Muscle of leg (tissue), 11 donors: ENCODE data around the gene FNIP1. TPM values are rescaled to one million over a fixed set of nuclear protein-coding genes. Genes with fewer than 3 reads are reported as not detected.
"Not testable (repeated sequence)": the region's sequence is repeated elsewhere in the genome, so short reads cannot be mapped to it uniquely, and the experiment has no call there.

Experiments
- DNase-seq: peaks from one replicate; pipeline ENCODE4 v3.0.0; 2013
- H3K27ac ChIP-seq: one replicate; pipeline ENCODE4 v1.5.1; 2013; ENCODE audit warnings: mild to moderate bottlenecking, low read length, control low read depth
- H3K27me3 ChIP-seq: one replicate; pipeline ENCODE4 v1.6.1; 2013; ENCODE audit warnings: low read length; ENCODE audit not compliant: control insufficient read depth, insufficient read depth
- H3K36me3 ChIP-seq: one replicate; pipeline ENCODE4 v1.6.1; 2013; ENCODE audit warnings: low read length; ENCODE audit not compliant: control insufficient read depth, insufficient read depth
- H3K4me1 ChIP-seq: one replicate; pipeline ENCODE4 v1.6.1; 2013; ENCODE audit warnings: low read length; ENCODE audit not compliant: control insufficient read depth, insufficient read depth
- H3K4me3 ChIP-seq: one replicate; pipeline ENCODE4 v1.5.1; 2013; ENCODE audit warnings: low read length, control low read depth
- H3K9me3 ChIP-seq: replicated peaks from 2 replicates; pipeline ENCODE4 v1.6.1; 2013; ENCODE audit warnings: low read depth, low read length; ENCODE audit not compliant: control insufficient read depth
- WGBS: methylation state at CpG from one replicate; pipeline ENCODE4 v1.1.5; 2013; ENCODE audit warnings: missing lambda C conversion rate; ENCODE audit not compliant: insufficient coverage; 5-methylcytosine and 5-hydroxymethylcytosine counted together
- polyA plus RNA-seq, 8 donors: library from polyadenylated mRNA; unstranded; fragments of 120-200 nt; gene quantifications; one replicate each; pipeline versions ENCODE4 v1.2.1 to v1.2.3, GENCODE V29; 2013; ENCODE audit warnings: inconsistent platforms in 1 of 8, low replicate concordance in 1 of 8; ENCODE audit not compliant: insufficient read length in 8 of 8, insufficient read depth in 1 of 8
- total RNA-seq: library from RNA; stranded (reverse); fragments of 120-200 nt; gene quantifications from one replicate; pipeline ENCODE4 v1.2.4, GENCODE V29; 2013

FNIP1 gene
- total and polyA plus RNA-seq, 9 donors: 10.4 to 26.5 (median 12.0) TPM

DNA sequence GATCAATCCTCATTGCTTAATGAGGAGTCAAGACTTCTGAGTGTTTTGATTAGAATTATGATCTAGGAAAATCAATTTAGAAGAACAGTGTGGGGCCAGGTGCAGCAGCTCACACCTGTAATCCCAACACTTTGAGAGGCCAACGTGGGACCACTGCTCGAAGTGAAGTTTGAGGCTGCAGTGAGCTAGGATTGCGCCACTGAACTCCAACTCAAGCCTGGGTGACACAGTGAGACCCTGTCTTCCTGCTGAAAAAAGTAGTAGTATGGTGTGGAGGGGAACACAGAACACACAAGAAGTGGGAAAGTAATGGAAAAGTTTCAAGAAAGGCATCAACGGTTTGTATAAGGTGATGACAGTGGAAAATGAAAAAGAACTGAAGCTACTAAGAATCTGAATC lies 9.1 kb downstream of the FNIP1 start:
- H3K4me1 ChIP-seq: no peaks in the 10 kb centered on the region
- H3K27ac ChIP-seq: no peak overlapping the region
- 80% methylated on average over 3 of the region's 4 CpGs for WGBS
- H3K4me3 ChIP-seq: no peak overlapping the region
- no peaks in the 10 kb centered on the region for H3K36me3 ChIP-seq
- no peak for DNase-seq
- H3K27me3 ChIP-seq: no peaks in the 10 kb centered on the region
- no peaks in the 10 kb centered on the region for H3K9me3 ChIP-seq

DNA sequence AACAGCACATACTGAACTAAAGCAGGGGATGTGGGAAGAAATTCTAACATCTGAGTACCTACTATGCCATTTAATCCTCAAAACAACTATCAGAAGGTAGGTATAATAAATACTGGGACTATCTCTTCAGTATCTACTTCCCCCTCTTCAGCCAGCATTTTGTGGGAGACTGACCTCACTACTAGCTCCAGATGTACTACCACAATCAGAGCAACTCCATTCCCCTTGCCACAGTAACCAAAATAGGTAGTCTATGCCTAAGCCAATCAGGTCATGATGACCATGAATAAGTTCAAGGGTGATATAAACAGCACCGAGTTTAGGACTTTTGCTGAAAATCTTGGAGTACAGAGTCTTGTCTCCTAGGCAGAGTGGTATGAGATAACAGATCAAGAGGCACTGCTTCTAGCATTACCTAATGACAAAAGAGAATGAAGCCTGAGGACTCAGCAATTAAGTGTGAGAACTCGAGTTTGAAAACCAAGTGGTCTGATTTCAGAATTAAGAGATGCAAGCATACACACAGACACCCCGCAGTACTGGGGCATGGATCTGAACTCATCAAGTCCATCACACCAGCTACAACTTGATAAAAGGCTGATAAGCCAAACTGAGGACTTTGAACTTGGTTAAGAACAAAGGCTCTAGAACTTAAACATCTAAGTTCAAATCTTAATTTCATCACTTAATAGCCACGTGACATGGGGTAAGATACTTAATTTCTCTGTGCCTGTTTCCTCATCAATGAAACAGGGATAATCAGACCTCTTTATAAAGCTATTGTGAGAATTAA lies 9.7 kb downstream of the FNIP1 start:
- Histone ChIP-seq H3K4me1 (no peaks in the 10 kb centered on the region), H3K4me3 (no peak overlapping the region), H3K27ac (no peak overlapping the region), H3K27me3 (no peaks in the 10 kb centered on the region), H3K36me3 (peaks cover under 1% of the 10 kb centered on the region), H3K9me3 (no peaks in the 10 kb centered on the region)
- no peak for DNase-seq
- 100% methylated on average over 1 of the region's 4 CpGs for WGBS

DNA sequence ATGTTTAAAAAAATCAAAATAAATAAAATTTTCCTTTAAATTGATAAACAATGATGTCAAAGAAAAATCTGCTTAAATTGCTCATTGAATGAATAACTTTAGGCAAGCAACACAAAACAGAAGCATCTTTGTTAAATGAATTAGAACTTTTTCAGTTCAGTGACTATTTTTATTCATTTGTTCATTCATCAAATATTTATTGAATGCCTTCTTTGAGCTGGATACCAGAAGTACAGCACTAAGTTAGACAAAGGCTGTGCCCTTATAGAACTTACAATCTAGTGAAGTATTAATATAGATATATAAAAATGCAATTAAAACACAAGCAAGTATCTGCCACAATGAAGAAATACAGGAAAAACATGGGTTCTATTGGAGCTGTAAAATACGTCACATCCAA lies 10.8 kb downstream of the FNIP1 start:
- Histone ChIP-seq H3K4me1 (no peaks in the 10 kb centered on the region), H3K27me3 (no peaks in the 10 kb centered on the region)
- no CpG with 5 or more reads among the region's 1 CpG for WGBS

DNA sequence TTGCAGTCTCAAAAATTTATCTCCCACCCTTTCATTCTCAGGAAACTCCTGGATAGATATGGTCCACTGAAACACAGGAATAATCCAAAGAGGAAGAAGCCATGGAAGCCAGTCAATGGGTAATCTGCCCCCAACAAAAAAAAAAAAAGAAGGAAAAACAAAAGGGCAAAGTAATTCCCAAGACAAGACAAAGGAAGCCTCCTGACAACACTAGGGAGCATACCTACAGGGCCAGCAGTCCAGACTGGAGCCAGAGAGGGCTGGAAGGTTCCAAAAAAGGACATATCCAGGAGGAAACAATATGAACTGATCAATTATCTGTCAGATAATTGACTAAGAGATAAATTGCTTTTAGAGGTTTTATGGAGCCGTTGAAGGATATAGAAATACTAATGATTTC lies 12.9 kb downstream of the FNIP1 start:
- no CpG with 5 or more reads among the region's 1 CpG for WGBS
- Histone ChIP-seq H3K36me3 (peaks cover 5% of the 10 kb centered on the region), H3K27ac (no peak overlapping the region), H3K4me1 (no peaks in the 10 kb centered on the region), H3K4me3 (no peak overlapping the region), H3K27me3 (no peaks in the 10 kb centered on the region), H3K9me3 (no peaks in the 10 kb centered on the region)
- no peak for DNase-seq

More for the DNA sequence above, 10.8 kb downstream of the FNIP1 start:
- Histone ChIP-seq H3K4me3 (no peak overlapping the region), H3K36me3 (peaks cover 5% of the 10 kb centered on the region), H3K9me3 (no peaks in the 10 kb centered on the region), H3K27ac (no peak overlapping the region)
- no peak for DNase-seq

DNA sequence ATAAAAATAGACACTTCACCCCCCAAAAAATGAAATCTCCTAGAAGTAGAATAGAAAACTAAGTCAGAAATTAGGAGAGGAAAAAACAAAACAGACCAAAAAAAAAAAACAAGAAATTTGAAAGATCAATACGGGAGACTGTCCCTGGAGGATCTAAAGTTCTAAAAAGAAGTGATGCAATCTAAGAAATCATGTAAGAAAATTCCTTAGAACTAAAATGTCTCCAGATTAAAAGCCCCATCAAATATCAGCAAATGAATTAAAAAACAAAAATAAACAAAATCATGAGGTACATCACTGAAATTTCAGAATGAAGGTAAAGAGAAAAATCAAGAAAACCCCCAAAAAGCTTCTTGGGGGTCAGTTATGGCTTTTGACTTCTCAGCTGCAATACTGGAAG lies 13.5 kb downstream of the FNIP1 start:
- no peak for DNase-seq
- Histone ChIP-seq H3K27ac (no peak overlapping the region), H3K4me3 (no peak overlapping the region), H3K4me1 (no peaks in the 10 kb centered on the region), H3K36me3 (peaks cover 5% of the 10 kb centered on the region), H3K9me3 (no peaks in the 10 kb centered on the region), H3K27me3 (no peaks in the 10 kb centered on the region)
- WGBS: no CpG with 5 or more reads among the region's 1 CpG

DNA sequence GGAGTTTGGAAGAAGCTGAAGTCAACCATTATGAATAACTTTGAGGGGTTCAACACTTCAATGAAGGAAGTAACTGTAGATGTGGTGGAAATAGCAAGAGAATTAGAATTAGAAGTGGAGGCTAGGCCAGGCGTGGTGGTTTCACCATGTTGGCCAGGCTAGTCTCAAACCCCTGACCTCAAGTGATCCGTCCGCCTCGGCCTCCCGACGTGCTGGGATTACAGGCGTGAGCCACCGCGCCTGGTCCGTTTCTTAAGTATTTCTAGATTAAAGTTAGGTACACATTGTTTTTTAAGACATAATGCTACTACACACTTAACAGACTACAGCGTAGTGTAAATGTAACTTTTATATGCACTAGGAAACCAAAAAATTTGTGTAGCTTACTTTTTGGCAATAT lies 14.1 kb downstream of the FNIP1 start:
- Histone ChIP-seq H3K9me3 (no peaks in the 10 kb centered on the region), H3K27me3 (no peaks in the 10 kb centered on the region), H3K4me1 (no peaks in the 10 kb centered on the region), H3K27ac (no peak overlapping the region), H3K36me3 (peaks cover 5% of the 10 kb centered on the region), H3K4me3 (no peak overlapping the region)
- WGBS: no CpG with 5 or more reads among the region's 11 CpGs
- no peak for DNase-seq

DNA sequence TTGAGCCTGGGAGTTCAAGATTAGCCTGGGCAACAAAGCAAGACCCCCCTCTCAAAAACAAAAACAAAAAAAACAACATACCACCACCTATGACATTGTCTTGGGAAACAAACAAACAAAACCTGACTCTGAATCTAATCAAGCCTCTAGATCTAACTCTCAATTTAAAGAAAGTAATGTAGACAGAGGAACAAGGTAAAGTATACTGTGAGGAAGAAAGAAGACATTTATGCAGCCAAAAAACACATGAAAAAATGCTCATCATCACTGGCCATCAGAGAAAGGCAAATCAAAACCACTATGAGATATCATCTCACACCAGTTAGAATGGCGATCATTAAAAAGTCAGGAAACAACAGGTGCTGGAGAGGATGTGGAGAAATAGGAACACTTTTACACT lies 18.7 kb downstream of the FNIP1 start:
- H3K4me1 ChIP-seq, H3K9me3 ChIP-seq, H3K36me3 ChIP-seq, H3K4me3 ChIP-seq, H3K27ac ChIP-seq, DNase-seq, H3K27me3 ChIP-seq: not testable (repeated sequence)
- WGBS: no CpG with 5 or more reads among the region's 1 CpG

DNA sequence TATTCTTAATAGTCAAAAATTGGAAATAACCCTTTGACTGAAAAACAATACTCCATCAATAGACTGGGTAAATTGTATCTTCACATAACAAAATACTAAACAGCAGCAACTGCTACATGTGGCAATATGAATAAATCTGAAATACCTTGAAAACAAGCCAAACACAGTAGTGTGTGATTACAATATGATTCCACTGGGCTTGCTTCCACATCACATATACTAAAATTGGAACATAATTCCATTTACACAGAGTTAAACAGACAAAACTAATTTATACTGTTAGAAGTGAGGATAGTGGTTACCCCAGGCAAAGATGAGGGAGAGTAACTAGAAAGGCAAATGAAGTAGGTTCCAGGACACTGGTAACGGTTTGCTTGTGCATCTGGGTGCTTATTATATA lies 20.4 kb downstream of the FNIP1 start:
- peak; percentile 38 for DNase-seq
- no CpG with 5 or more reads among the region's 1 CpG for WGBS
- H3K4me3 ChIP-seq: no peak overlapping the region
- no peak overlapping the region for H3K27ac ChIP-seq
- no peaks in the 10 kb centered on the region for H3K27me3 ChIP-seq
- no peaks in the 10 kb centered on the region for H3K9me3 ChIP-seq
- H3K36me3 ChIP-seq: no peaks in the 10 kb centered on the region
- no peaks in the 10 kb centered on the region for H3K4me1 ChIP-seq

DNA sequence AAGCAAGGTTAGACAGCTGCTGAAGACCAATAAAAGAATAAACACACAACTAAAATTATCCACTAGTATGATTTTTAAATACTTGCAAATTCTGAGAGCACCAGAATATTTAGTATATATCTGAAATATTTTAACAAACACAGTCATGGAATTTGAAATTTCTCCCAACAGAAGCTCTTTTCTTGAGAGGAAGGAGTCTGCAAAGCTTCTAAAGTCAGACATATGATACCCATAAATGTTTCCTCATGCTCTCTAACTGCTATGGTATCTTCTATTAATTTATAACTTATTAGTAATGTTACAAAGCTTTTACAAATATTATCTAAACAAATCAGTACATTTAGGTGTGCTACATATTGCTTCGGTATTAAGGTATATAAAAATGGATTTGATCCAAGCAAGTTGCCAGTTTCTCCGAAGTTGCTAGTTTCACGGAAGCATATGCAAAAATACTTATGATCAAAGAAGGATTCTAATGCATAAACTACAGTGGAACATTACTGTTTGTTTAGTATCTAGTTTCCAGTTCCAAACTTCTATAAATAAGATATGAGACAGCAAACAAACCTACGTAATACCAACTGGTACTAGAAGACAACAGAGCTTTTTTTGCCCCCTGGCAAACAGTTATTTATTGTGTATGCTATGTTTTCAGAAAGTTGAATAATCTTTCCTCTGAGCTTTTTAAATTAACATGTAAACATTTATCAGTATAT lies 22.0 kb downstream of the FNIP1 start:
- no peak overlapping the region for H3K27ac ChIP-seq
- no peaks in the 10 kb centered on the region for H3K27me3 ChIP-seq
- no peaks in the 10 kb centered on the region for H3K36me3 ChIP-seq
- WGBS: no CpG with 5 or more reads among the region's 4 CpGs
- H3K9me3 ChIP-seq: no peaks in the 10 kb centered on the region
- H3K4me1 ChIP-seq: no peaks in the 10 kb centered on the region
- no peak overlapping the region for H3K4me3 ChIP-seq
- peak; percentile 7 for DNase-seq

DNA sequence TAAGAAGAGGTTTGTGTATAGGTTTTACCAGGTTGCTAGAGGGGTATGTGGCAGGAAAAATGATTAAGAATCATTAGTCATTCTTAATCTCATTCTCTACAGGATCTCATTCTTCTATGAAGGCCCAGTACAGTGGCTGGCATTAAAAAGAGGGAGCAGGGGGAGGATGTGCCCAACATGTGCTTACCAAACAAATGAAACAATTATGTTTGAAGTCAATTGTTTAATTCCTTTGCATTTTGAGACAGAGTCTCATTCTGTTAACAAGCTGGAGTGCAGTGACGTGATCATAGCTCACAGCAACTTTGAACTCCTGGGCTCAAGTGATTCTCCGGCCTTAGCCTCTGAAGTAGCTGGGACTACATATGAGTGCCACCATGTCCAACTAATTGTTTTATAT lies 23.0 kb downstream of the FNIP1 start:
- Histone ChIP-seq H3K9me3 (no peaks in the 10 kb centered on the region), H3K27me3 (no peaks in the 10 kb centered on the region), H3K36me3 (no peaks in the 10 kb centered on the region), H3K27ac (no peak overlapping the region), H3K4me3 (no peak overlapping the region), H3K4me1 (no peaks in the 10 kb centered on the region)
- 100% methylated on average over 1 of the region's 2 CpGs for WGBS
- DNase-seq: no peak
